HG02759 (cell line): ENCODE results near the gene FOXN4.
"Not testable (repeated sequence)": the region's sequence is repeated elsewhere in the genome, so short reads cannot be mapped to it uniquely, and the experiment has no call there.

ENCODE experiments used
- ATAC-seq: cut with Tn5 transposase; IDR thresholded peaks from one replicate; pipeline ENCODE4 v1.9.1; 2021; ENCODE audit warnings: mild to moderate bottlenecking, moderate library complexity; ENCODE audit not compliant: unreplicated experiment

The FOXN4 gene

GRCh38 chr12:109308534-109309380 lies at the start of gene FOXN4:
FOXN4 (minus strand) TSS chr12:109309284; CDS start chr12:109308321, 963 bp downstream.
- no peak for ATAC-seq

GRCh38 chr12:109358154-109358869 lies 49.2 kb upstream of the FOXN4 start:
- no peak for ATAC-seq

- ATAC-seq = no peak
Measured at GRCh38 chr12:109357032-109357431, 47.9 kb upstream of the FOXN4 start.

- no peak for ATAC-seq
Measured at GRCh38 chr12:109356577-109356976, 47.5 kb upstream of the FOXN4 start.

GRCh38 chr12:109352184-109352583 lies 43.1 kb upstream of the FOXN4 start:
- no peak for ATAC-seq

- ATAC-seq = no peak
Measured at GRCh38 chr12:109347589-109347988, 38.5 kb upstream of the FOXN4 start, which contains the start of gene MYO1H. MYO1H (plus strand) TSS chr12:109347900; CDS start chr12:109347961, 61 bp downstream.

GRCh38 chr12:109346920-109347319 lies 37.8 kb upstream of the FOXN4 start:
- ATAC-seq = no peak

GRCh38 chr12:109345428-109345827 lies 36.3 kb upstream of the FOXN4 start:
- ATAC-seq = no peak

- ATAC-seq = no peak
Measured at GRCh38 chr12:109343677-109344076, 34.6 kb upstream of the FOXN4 start.

GRCh38 chr12:109336593-109336992 lies 27.5 kb upstream of the FOXN4 start:
- ATAC-seq = no peak

GRCh38 chr12:109334887-109335286 lies 25.8 kb upstream of the FOXN4 start:
- ATAC-seq = no peak

- ATAC-seq = no peak
Measured at GRCh38 chr12:109331301-109331952, 22.3 kb upstream of the FOXN4 start.

GRCh38 chr12:109330282-109331230 lies 21.5 kb upstream of the FOXN4 start:
- no peak for ATAC-seq

- no peak for ATAC-seq
Measured at GRCh38 chr12:109329686-109330085, 20.6 kb upstream of the FOXN4 start.

- ATAC-seq = no peak
Measured at GRCh38 chr12:109329003-109329402, 19.9 kb upstream of the FOXN4 start.

GRCh38 chr12:109321294-109321693 lies 12.2 kb upstream of the FOXN4 start:
- ATAC-seq = not testable (repeated sequence)

- no peak for ATAC-seq
Measured at GRCh38 chr12:109310247-109311125, 1.4 kb upstream of the FOXN4 start.

GRCh38 chr12:109309381-109310246 lies 530 bp upstream of the FOXN4 start:
- no peak for ATAC-seq
